ENCODE data around the gene UCK2. TPM values are rescaled to one million over a fixed set of nuclear protein-coding genes. Genes with fewer than 3 reads are reported as not detected.

UCK2 gene
- total RNA-seq, 2 donors from 2014 or later, result 65.8 to 73.6 TPM

- TF ChIP-seq, protein P1, sequence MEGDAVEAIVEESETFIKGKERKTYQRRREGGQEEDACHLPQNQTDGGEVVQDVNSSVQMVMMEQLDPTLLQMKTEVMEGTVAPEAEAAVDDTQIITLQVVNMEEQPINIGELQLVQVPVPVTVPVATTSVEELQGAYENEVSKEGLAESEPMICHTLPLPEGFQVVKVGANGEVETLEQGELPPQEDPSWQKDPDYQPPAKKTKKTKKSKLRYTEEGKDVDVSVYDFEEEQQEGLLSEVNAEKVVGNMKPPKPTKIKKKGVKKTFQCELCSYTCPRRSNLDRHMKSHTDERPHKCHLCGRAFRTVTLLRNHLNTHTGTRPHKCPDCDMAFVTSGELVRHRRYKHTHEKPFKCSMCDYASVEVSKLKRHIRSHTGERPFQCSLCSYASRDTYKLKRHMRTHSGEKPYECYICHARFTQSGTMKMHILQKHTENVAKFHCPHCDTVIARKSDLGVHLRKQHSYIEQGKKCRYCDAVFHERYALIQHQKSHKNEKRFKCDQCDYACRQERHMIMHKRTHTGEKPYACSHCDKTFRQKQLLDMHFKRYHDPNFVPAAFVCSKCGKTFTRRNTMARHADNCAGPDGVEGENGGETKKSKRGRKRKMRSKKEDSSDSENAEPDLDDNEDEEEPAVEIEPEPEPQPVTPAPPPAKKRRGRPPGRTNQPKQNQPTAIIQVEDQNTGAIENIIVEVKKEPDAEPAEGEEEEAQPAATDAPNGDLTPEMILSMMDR (conservative IDR thresholded peaks at IDR 0.05), result no peak
- H3K36me3 Mint-ChIP-seq (ENCODE audit: low read depth), result no peaks in the 10 kb centered on the region
- Histone ChIP-seq H3K4me1 (ENCODE audit: control insufficient read depth, insufficient read depth, low read length) (peaks cover 17% of the 10 kb centered on the region), H3K9me3 (ENCODE audit: control insufficient read depth, low read length) (no peaks in the 10 kb centered on the region), H3K4me3 (ENCODE audit: low read length) (no peak overlapping the region), H3K27me3 (ENCODE audit: control insufficient read depth, insufficient read depth, low read length, poor library complexity, severe bottlenecking) (no peaks in the 10 kb centered on the region), H3K27ac (ENCODE audit: low read depth, low read length) (no peak overlapping the region), H3K36me3 (ENCODE audit: control insufficient read depth, insufficient read depth, low read length) (no peaks in the 10 kb centered on the region), H3K9ac (ENCODE audit: extremely low read depth, low read length, poor library complexity, severe bottlenecking) (no peak overlapping the region)
- no peak overlapping the region for H3K4me3 Mint-ChIP-seq
- no peak overlapping the region for H3K27ac Mint-ChIP-seq
- 68 to 100% methylated on average over 1 of the region's 1 CpG for WGBS, 2 experiments (ENCODE audit: insufficient coverage in 1 of 2, insufficient read length in 1 of 2)
- no peaks in the 10 kb centered on the region for H3K27me3 Mint-ChIP-seq (ENCODE audit: insufficient read depth)
- peaks cover 37% of the 10 kb centered on the region for H3K4me1 Mint-ChIP-seq
- H3K9me3 Mint-ChIP-seq, result no peaks in the 10 kb centered on the region
- DNase-seq, result no peak
These were observed 3.2 kb upstream of the UCK2 start for GRCh38 chr1:165824269-165824643.

GRCh38 chr1:165826565-165827267 lies 698 bp upstream of the UCK2 start:
- Mint-ChIP-seq H3K4me1 (peaks cover 31% of the 10 kb centered on the region), H3K36me3 (ENCODE audit: low read depth) (peaks cover 12% of the 10 kb centered on the region)

DNA sequence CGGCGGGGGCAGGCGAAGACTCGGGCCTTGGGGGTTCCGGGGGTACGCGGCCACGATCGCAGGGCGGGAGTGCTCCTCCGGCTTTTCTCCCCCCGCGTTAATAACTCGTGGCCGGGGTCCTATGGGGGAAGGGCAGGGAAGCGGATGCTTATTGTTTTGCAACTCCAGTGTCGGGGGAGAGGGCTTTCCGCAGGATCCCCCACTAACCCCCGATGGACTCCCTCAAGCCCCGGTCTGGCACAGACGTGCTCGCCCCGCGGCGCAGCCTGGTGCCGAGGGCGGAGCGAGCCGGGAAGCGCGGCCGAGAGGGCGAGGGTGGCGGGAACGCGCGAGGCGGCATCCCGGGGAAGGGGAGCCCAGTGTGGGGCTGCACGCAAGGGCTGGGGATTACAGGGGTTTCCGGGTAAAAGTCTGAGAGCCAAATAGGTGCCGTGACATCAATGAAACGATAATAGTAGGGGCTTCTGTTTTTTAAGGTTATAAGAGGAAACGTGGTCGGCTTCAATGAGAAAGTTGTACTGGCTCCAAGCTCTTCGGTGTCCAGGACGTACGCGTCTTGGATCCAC lies 772 bp downstream of the UCK2 start:
- H3K4me1 ChIP-seq (ENCODE audit: control insufficient read depth, insufficient read depth, low read length), result peaks cover 13% of the 10 kb centered on the region
- Mint-ChIP-seq H3K27ac (peak overlapping the region; percentile 96), H3K4me3 (peak overlapping the region; percentile 94), H3K9me3 (no peaks in the 10 kb centered on the region), H3K27me3 (ENCODE audit: insufficient read depth) (no peaks in the 10 kb centered on the region), H3K36me3 (ENCODE audit: low read depth) (peaks cover 12% of the 10 kb centered on the region), H3K4me1 (peaks cover 36% of the 10 kb centered on the region)
- peak overlapping the region; percentile 92 for H3K9ac ChIP-seq (ENCODE audit: extremely low read depth, low read length, poor library complexity, severe bottlenecking)
- WGBS, 2 experiments (ENCODE audit: insufficient coverage in 1 of 2, insufficient read length in 1 of 2), result 0% methylated on average over 8 to 49 of the region's 49 CpGs
- H3K9me3 ChIP-seq (ENCODE audit: control insufficient read depth, low read length), result no peaks in the 10 kb centered on the region
- DNase-seq, result peak; percentile 74
- peaks cover 8% of the 10 kb centered on the region for H3K36me3 ChIP-seq (ENCODE audit: control insufficient read depth, insufficient read depth, low read length)
- TF ChIP-seq, protein P1 (conservative IDR thresholded peaks at IDR 0.05), result peak; percentile 35
- H3K4me3 ChIP-seq (ENCODE audit: low read length), result peak overlapping the region; percentile 100
- no peaks in the 10 kb centered on the region for H3K27me3 ChIP-seq (ENCODE audit: control insufficient read depth, insufficient read depth, low read length, poor library complexity, severe bottlenecking)
- peak overlapping the region; percentile 77 for H3K27ac ChIP-seq (ENCODE audit: low read depth, low read length)

More at GRCh38 chr1:165826565-165827267, 698 bp upstream of the UCK2 start:
- TF ChIP-seq, protein P1 (conservative IDR thresholded peaks at IDR 0.05), result no peak
- H3K9ac ChIP-seq (ENCODE audit: extremely low read depth, low read length, poor library complexity, severe bottlenecking), result no peak overlapping the region
- DNase-seq, result no peak
- H3K4me3 ChIP-seq (ENCODE audit: low read length), result peak overlapping the region; percentile 58
- Mint-ChIP-seq H3K27ac (peak overlapping the region; percentile 19), H3K4me3 (peak overlapping the region; percentile 94), H3K9me3 (no peaks in the 10 kb centered on the region), H3K27me3 (ENCODE audit: insufficient read depth) (no peaks in the 10 kb centered on the region)
- no peaks in the 10 kb centered on the region for H3K27me3 ChIP-seq (ENCODE audit: control insufficient read depth, insufficient read depth, low read length, poor library complexity, severe bottlenecking)
- H3K9me3 ChIP-seq (ENCODE audit: control insufficient read depth, low read length), result no peaks in the 10 kb centered on the region
- WGBS, 2 experiments (ENCODE audit: insufficient coverage in 1 of 2, insufficient read length in 1 of 2), result 34 to 46% methylated on average over 8 to 10 of the region's 10 CpGs
- peaks cover 12% of the 10 kb centered on the region for H3K4me1 ChIP-seq (ENCODE audit: control insufficient read depth, insufficient read depth, low read length)
- peaks cover 8% of the 10 kb centered on the region for H3K36me3 ChIP-seq (ENCODE audit: control insufficient read depth, insufficient read depth, low read length)
- H3K27ac ChIP-seq (ENCODE audit: low read depth, low read length), result no peak overlapping the region

All from endodermal cell (in vitro differentiated cells).